Measurements from ENCODE around the gene PFKFB2.

PFKFB2 gene

GRCh38 chr1:207027921-207028320 lies 25.2 kb upstream of the PFKFB2 start:
- no peak overlapping the region for H3K27ac ChIP-seq (ENCODE audit: extremely low read depth, low read depth, low read length)
- no peak overlapping the region for H3K4me3 ChIP-seq (ENCODE audit: low read depth, low read length)
- no peaks in the 10 kb centered on the region for H3K4me1 ChIP-seq (ENCODE audit: control insufficient read depth, insufficient read depth, low read length)
- no peaks in the 10 kb centered on the region for H3K9me3 ChIP-seq (ENCODE audit: control insufficient read depth, insufficient read depth, low read depth, low read length)
- TF ChIP-seq ZNF202 (tag by site-specific recombination; IDR thresholded peaks at IDR 0.05; ENCODE audit: borderline replicate concordance) (no peak), HOXA7 (CRISPR knock-in tag; IDR thresholded peaks at IDR 0.05; ENCODE audit: borderline replicate concordance) (no peak), ZNF777 (tag by site-specific recombination; IDR thresholded peaks at IDR 0.05; ENCODE audit: borderline replicate concordance) (no peak), ZNF423 (tag by site-specific recombination; IDR thresholded peaks at IDR 0.05) (no peak), ZNF121 (tag by site-specific recombination; IDR thresholded peaks at IDR 0.05) (no peak), ZNF292 (tag by site-specific recombination; IDR thresholded peaks at IDR 0.05; ENCODE audit: borderline replicate concordance, low read depth) (no peak), ZNF830 (tag by site-specific recombination; IDR thresholded peaks at IDR 0.05; ENCODE audit: low read depth) (no peak), ZNF10 (tag by site-specific recombination; IDR thresholded peaks at IDR 0.05) (no peak), ZNF561 (tag by site-specific recombination; IDR thresholded peaks at IDR 0.05; ENCODE audit: borderline replicate concordance) (no peak), ZBTB11 (tag by site-specific recombination; conservative IDR thresholded peaks at IDR 0.05; ENCODE audit: low read depth) (no peak)
- H3K36me3 ChIP-seq (ENCODE audit: control insufficient read depth in 2 of 2, insufficient read depth in 1 of 2, low read length in 2 of 2) = no peaks in the 10 kb centered on the region
- ChIA-PET CTCF (interaction anchor here (0.5 kb wide), 1 partner anchor 1809 kb away, joined by 3 read pairs; no protein-coding TSS in a partner anchor), POLR2A (no interaction called here)

GRCh38 chr1:207028884-207029650 lies 24.0 kb upstream of the PFKFB2 start:
- H3K4me1 ChIP-seq (ENCODE audit: control insufficient read depth, insufficient read depth, low read length) = no peaks in the 10 kb centered on the region
- no peaks in the 10 kb centered on the region for H3K9me3 ChIP-seq (ENCODE audit: control insufficient read depth, insufficient read depth, low read depth, low read length)
- H3K27ac ChIP-seq (ENCODE audit: extremely low read depth, low read depth, low read length) = no peak overlapping the region
- POLR2A ChIA-PET = no interaction called here
- CTCF ChIA-PET = interaction anchor here (0.6 to 1.7 kb wide), 5 partner anchors 23 to 1491 kb away, joined by 3 to 8 read pairs (median 3); no protein-coding TSS in a partner anchor
- no peaks in the 10 kb centered on the region for H3K36me3 ChIP-seq (ENCODE audit: control insufficient read depth in 2 of 2, insufficient read depth in 1 of 2, low read length in 2 of 2)
- TF ChIP-seq ZNF24 (tag by site-specific recombination; IDR thresholded peaks at IDR 0.05) (no peak), WT1 (tag by site-specific recombination; IDR thresholded peaks at IDR 0.05) (no peak), ZNF138 (tag by site-specific recombination; IDR thresholded peaks at IDR 0.05; ENCODE audit: borderline replicate concordance) (no peak), ZNF221 (tag by site-specific recombination; IDR thresholded peaks at IDR 0.05; ENCODE audit: borderline replicate concordance) (no peak), ZNF585B (tag by site-specific recombination; IDR thresholded peaks at IDR 0.05) (no peak), ZNF792 (tag by site-specific recombination; IDR thresholded peaks at IDR 0.05) (no peak), PBX3 (CRISPR knock-in tag; IDR thresholded peaks at IDR 0.05) (no peak)
- H3K4me3 ChIP-seq (ENCODE audit: low read depth, low read length) = no peak overlapping the region

Measured in HEK293 (cell line).